OCI-LY1 (cell line): ENCODE measurements around the gene STARD13.

Source experiments
- H2AFZ ChIP-seq: fragments of 200-600 bp; sonication (generic), shearing (Covaris generic); 2 replicates; pipeline ENCODE4 v1.6.0; 2014; ENCODE audit warnings: antibody characterized with exemption, mild to moderate bottlenecking, low read length
- H3F3A ChIP-seq: fragments of 200-600 bp; sonication (generic), shearing (Covaris generic); 2 replicates; pipeline ENCODE4 v1.6.0; 2014; ENCODE audit warnings: mild to moderate bottlenecking, antibody characterized with exemption, low read length, moderate library complexity; ENCODE audit not compliant: insufficient read depth
- H3K27ac ChIP-seq: fragments of 200-600 bp; sonication (generic); 2 replicates; pipeline ENCODE4 v1.5.1; 2014; ENCODE audit warnings: low read length, mixed run types, mild to moderate bottlenecking, low read depth; ENCODE audit not compliant: poor library complexity, severe bottlenecking
- H3K27me3 ChIP-seq: fragments of 200-600 bp; sonication (generic); 2 replicates; pipeline ENCODE4 v1.6.0; 2014; ENCODE audit warnings: antibody characterized with exemption, mild to moderate bottlenecking, low read length, moderate library complexity; ENCODE audit not compliant: insufficient read depth
- H3K36me3 ChIP-seq: fragments of 200-600 bp; sonication (generic); 2 replicates; pipeline ENCODE4 v1.6.1; 2014; ENCODE audit warnings: mild to moderate bottlenecking, antibody characterized with exemption, low read length, moderate library complexity, mixed read lengths; ENCODE audit not compliant: insufficient read depth
- H3K4me1 ChIP-seq: fragments of 200-600 bp; sonication (generic); 2 replicates; pipeline ENCODE4 v1.5.1; 2014; ENCODE audit warnings: mild to moderate bottlenecking, low read length, moderate library complexity; ENCODE audit not compliant: insufficient read depth, severe bottlenecking
- H3K4me2 ChIP-seq: fragments of 200-600 bp; sonication (generic), shearing (Covaris generic); 2 replicates; pipeline ENCODE4 v1.6.1; 2014; ENCODE audit warnings: low read length
- H3K4me3 ChIP-seq: fragments of 200-600 bp; sonication (generic); 2 replicates; pipeline ENCODE4 v1.5.1; 2014; ENCODE audit warnings: low read length, low read depth, mild to moderate bottlenecking, mixed read lengths; ENCODE audit not compliant: poor library complexity, severe bottlenecking
- H3K79me2 ChIP-seq: fragments of 200-600 bp; shearing (Covaris generic); 2 replicates; pipeline ENCODE4 v1.6.1; 2016; ENCODE audit warnings: mixed run types, low read length, mixed read lengths; ENCODE audit not compliant: insufficient read depth
- H3K9ac ChIP-seq: fragments of 200-600 bp; sonication (generic), shearing (Covaris generic); 2 replicates; pipeline ENCODE4 v1.6.1; 2014; ENCODE audit warnings: mild to moderate bottlenecking, low read length, mixed read lengths
- H3K9me2 ChIP-seq: fragments of 200-600 bp; sonication (generic), shearing (Covaris generic); 2 replicates; pipeline ENCODE4 v1.6.1; 2014; ENCODE audit warnings: low read depth, mild to moderate bottlenecking, low read length, mixed read lengths
- H3K9me3 ChIP-seq: fragments of 200-600 bp; shearing (Covaris generic); 2 replicates; pipeline ENCODE4 v1.6.1; 2014; ENCODE audit warnings: low read length, mixed read lengths
- H4K20me1 ChIP-seq: fragments of 200-600 bp; sonication (generic), shearing (Covaris generic); 2 replicates; pipeline ENCODE4 v1.6.0; 2016; ENCODE audit warnings: mild to moderate bottlenecking, low read length; ENCODE audit not compliant: insufficient read depth
- EZH2 ChIP-seq: fragments of 200-600 bp; sonication (generic), shearing (Covaris generic); IDR thresholded peaks from 2 replicates; pipeline ENCODE4 v1.8.0; 2017; ENCODE audit warnings: borderline replicate concordance, mixed run types, mild to moderate bottlenecking, antibody characterized with exemption, low read length, moderate library complexity, mixed read lengths
- TF ChIP-seq, protein P1 (sequence below): fragments of 200-600 bp; sonication (generic), shearing (Covaris generic); IDR thresholded peaks from 2 replicates; pipeline ENCODE4 v1.5.1; 2017; ENCODE audit warnings: mild to moderate bottlenecking, antibody characterized with exemption, low read length, moderate library complexity, mixed read lengths

The STARD13 gene

GRCh38 chr13:33119022-33119781, 166.4 kb downstream of the STARD13 start:
- TF ChIP-seq, protein P1, sequence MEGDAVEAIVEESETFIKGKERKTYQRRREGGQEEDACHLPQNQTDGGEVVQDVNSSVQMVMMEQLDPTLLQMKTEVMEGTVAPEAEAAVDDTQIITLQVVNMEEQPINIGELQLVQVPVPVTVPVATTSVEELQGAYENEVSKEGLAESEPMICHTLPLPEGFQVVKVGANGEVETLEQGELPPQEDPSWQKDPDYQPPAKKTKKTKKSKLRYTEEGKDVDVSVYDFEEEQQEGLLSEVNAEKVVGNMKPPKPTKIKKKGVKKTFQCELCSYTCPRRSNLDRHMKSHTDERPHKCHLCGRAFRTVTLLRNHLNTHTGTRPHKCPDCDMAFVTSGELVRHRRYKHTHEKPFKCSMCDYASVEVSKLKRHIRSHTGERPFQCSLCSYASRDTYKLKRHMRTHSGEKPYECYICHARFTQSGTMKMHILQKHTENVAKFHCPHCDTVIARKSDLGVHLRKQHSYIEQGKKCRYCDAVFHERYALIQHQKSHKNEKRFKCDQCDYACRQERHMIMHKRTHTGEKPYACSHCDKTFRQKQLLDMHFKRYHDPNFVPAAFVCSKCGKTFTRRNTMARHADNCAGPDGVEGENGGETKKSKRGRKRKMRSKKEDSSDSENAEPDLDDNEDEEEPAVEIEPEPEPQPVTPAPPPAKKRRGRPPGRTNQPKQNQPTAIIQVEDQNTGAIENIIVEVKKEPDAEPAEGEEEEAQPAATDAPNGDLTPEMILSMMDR: no peak
- no peak for TF ChIP-seq EZH2
- no peak overlapping the region for H3K4me2 ChIP-seq
- H3K79me2 ChIP-seq: no peaks in the 10 kb centered on the region
- no peaks in the 10 kb centered on the region for H3K9me3 ChIP-seq
- no peaks in the 10 kb centered on the region for H3K27me3 ChIP-seq
- no peak overlapping the region for H3K4me3 ChIP-seq
- no peaks in the 10 kb centered on the region for H3F3A ChIP-seq
- H4K20me1 ChIP-seq: no peaks in the 10 kb centered on the region
- H3K36me3 ChIP-seq: no peaks in the 10 kb centered on the region
- H3K27ac ChIP-seq: no peak overlapping the region
- no peak overlapping the region for H2AFZ ChIP-seq
- no peaks in the 10 kb centered on the region for H3K9me2 ChIP-seq
- no peak overlapping the region for H3K9ac ChIP-seq
- H3K4me1 ChIP-seq: no peaks in the 10 kb centered on the region

GRCh38 chr13:33116321-33117010, 169.1 kb downstream of the STARD13 start:
- H2AFZ ChIP-seq: no peak overlapping the region
- no peak overlapping the region for H3K4me2 ChIP-seq
- no peak overlapping the region for H3K27ac ChIP-seq
- H3K4me3 ChIP-seq: no peak overlapping the region
- no peak overlapping the region for H3K9ac ChIP-seq
- no peaks in the 10 kb centered on the region for H3K9me3 ChIP-seq
- no peaks in the 10 kb centered on the region for H3K36me3 ChIP-seq
- H3K27me3 ChIP-seq: no peaks in the 10 kb centered on the region
- no peaks in the 10 kb centered on the region for H3F3A ChIP-seq
- H4K20me1 ChIP-seq: no peaks in the 10 kb centered on the region
- H3K79me2 ChIP-seq: no peaks in the 10 kb centered on the region
- TF ChIP-seq EZH2: no peak
- TF ChIP-seq, protein P1: no peak
- no peaks in the 10 kb centered on the region for H3K4me1 ChIP-seq
- no peaks in the 10 kb centered on the region for H3K9me2 ChIP-seq

DNA sequence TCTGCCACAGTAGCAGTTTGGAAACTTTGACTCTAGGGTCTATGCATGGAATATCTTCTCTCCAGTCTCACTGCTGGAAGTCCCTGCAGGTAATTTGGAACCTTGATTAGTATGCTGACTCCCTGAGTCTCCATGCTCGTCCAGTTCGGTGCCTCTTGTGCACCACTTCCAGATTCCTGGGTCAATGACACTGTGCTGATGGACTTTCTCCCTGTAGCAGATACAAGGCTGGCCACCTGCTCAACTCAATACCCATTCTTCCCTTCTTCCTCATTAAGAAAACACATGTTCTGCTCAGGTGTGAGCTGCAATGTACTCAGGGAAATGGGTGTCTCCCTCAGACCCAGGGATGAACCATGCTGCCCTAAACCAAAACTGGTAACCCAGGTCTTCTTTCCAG, 170.3 kb downstream of the STARD13 start:
- no peak overlapping the region for H3K4me2 ChIP-seq
- no peak overlapping the region for H2AFZ ChIP-seq
- TF ChIP-seq EZH2: no peak
- TF ChIP-seq, protein P1: no peak
- no peak overlapping the region for H3K4me3 ChIP-seq
- no peaks in the 10 kb centered on the region for H3K9me3 ChIP-seq
- H3K9me2 ChIP-seq: no peaks in the 10 kb centered on the region
- no peaks in the 10 kb centered on the region for H3K79me2 ChIP-seq
- no peak overlapping the region for H3K9ac ChIP-seq
- no peaks in the 10 kb centered on the region for H3K36me3 ChIP-seq
- H3K27ac ChIP-seq: no peak overlapping the region
- H3K27me3 ChIP-seq: no peaks in the 10 kb centered on the region
- no peaks in the 10 kb centered on the region for H4K20me1 ChIP-seq
- H3F3A ChIP-seq: no peaks in the 10 kb centered on the region
- H3K4me1 ChIP-seq: peaks cover 11% of the 10 kb centered on the region
